AG04450 (cell line): ENCODE data around the gene PKP1. TPM values are rescaled to one million over a fixed set of nuclear protein-coding genes. Genes with fewer than 3 reads are reported as not detected.

Experiments
- CTCF ChIA-PET: fragments of 300-600, 350-600 bp; formaldehyde crosslinking; extraction: SDS; loops from one replicate; lab custom pipeline; 2022; ENCODE audit warnings: antibody characterized with exemption, inconsistent platforms; lab: Charles Lee
- POLR2A ChIA-PET: fragments of 350-600 bp; formaldehyde crosslinking; extraction: SDS; loops from one replicate; lab custom pipeline; 2021; ENCODE audit warnings: antibody characterized with exemption, inconsistent platforms; lab: Yijun Ruan, JAX
- DNase-seq: peaks from one replicate; pipeline ENCODE4 v3.0.0-alpha.2; 2011; ENCODE audit warnings: low read depth, low spot score
- H3K27ac ChIP-seq: one replicate; pipeline ENCODE4 v1.5.1; 2012; ENCODE audit warnings: low read depth, low read length, control low read depth
- H3K27me3 ChIP-seq: one replicate; pipeline ENCODE4 v1.6.0; 2012; ENCODE audit warnings: low read length; ENCODE audit not compliant: control insufficient read depth, insufficient read depth
- H3K4me3 ChIP-seq: 2 replicates; pipeline ENCODE4 v1.5.1; 2011; ENCODE audit warnings: mild to moderate bottlenecking, low read depth, low read length, control low read depth
- H3K9me3 ChIP-seq: 2 replicates; pipeline ENCODE4 v1.5.1; 2012; ENCODE audit warnings: low read length; ENCODE audit not compliant: control insufficient read depth, insufficient read depth
- polyA plus RNA-seq: library from polyadenylated mRNA; depleted of rRNA; stranded (reverse); fragments of >200 nt; gene quantifications from 2 replicates; pipeline ENCODE4 v1.2.3, GENCODE V29; 2011
- TF ChIP-seq, protein P1 (sequence below): IDR thresholded peaks from 2 replicates; pipeline ENCODE4 v1.5.1; 2011; ENCODE audit warnings: low read depth, low read length, control low read depth, inconsistent platforms

The PKP1 gene
- polyA plus RNA-seq, 1 experiment, result 0.04 TPM

GRCh38 chr1:201311356-201312011 lies 28.2 kb downstream of the PKP1 start:
- Histone ChIP-seq H3K27ac (no peak overlapping the region), H3K9me3 (no peaks in the 10 kb centered on the region), H3K4me3 (no peak overlapping the region), H3K27me3 (peaks cover 42% of the 10 kb centered on the region)
- DNase-seq, result no peak
- ChIA-PET POLR2A (no interaction called here), CTCF (interaction anchor here (3.0 kb wide), 1 partner anchor 36 kb away, joined by 14 read pairs; no protein-coding TSS in a partner anchor)
- TF ChIP-seq, protein P1, sequence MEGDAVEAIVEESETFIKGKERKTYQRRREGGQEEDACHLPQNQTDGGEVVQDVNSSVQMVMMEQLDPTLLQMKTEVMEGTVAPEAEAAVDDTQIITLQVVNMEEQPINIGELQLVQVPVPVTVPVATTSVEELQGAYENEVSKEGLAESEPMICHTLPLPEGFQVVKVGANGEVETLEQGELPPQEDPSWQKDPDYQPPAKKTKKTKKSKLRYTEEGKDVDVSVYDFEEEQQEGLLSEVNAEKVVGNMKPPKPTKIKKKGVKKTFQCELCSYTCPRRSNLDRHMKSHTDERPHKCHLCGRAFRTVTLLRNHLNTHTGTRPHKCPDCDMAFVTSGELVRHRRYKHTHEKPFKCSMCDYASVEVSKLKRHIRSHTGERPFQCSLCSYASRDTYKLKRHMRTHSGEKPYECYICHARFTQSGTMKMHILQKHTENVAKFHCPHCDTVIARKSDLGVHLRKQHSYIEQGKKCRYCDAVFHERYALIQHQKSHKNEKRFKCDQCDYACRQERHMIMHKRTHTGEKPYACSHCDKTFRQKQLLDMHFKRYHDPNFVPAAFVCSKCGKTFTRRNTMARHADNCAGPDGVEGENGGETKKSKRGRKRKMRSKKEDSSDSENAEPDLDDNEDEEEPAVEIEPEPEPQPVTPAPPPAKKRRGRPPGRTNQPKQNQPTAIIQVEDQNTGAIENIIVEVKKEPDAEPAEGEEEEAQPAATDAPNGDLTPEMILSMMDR, result no peak

GRCh38 chr1:201312298-201312697 lies 29.0 kb downstream of the PKP1 start:
- no peak for DNase-seq
- H3K9me3 ChIP-seq, result no peaks in the 10 kb centered on the region
- CTCF ChIA-PET, result interaction anchor here (1.1 to 3.0 kb wide), 2 partner anchors 35 to 73 kb away, joined by 3 to 14 read pairs; no protein-coding TSS in a partner anchor
- no peak overlapping the region for H3K4me3 ChIP-seq
- H3K27me3 ChIP-seq, result peaks cover 40% of the 10 kb centered on the region
- H3K27ac ChIP-seq, result no peak overlapping the region
- TF ChIP-seq, protein P1, result no peak
- POLR2A ChIA-PET, result no interaction called here

DNA sequence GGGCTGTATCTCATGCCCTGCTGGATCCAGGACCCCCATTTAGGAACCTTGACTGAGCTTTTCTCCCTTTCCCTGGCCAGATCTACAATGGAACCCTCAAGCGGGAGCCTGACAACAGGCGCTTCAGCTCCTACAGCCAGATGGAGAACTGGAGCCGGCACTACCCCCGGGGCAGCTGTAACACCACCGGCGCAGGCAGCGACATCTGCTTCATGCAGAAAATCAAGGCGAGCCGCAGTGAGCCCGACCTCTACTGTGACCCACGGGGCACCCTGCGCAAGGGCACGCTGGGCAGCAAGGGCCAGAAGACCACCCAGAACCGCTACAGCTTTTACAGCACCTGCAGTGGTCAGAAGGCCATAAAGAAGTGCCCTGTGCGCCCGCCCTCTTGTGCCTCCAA lies 29.8 kb downstream of the PKP1 start:
- no peaks in the 10 kb centered on the region; the same call in 1 of the 2 replicates for H3K9me3 ChIP-seq
- DNase-seq, result no peak
- ChIA-PET CTCF (interaction anchor here (1.1 to 3.0 kb wide), 2 partner anchors 34 to 72 kb away, joined by 3 to 14 read pairs; no protein-coding TSS in a partner anchor), POLR2A (no interaction called here)
- no peak overlapping the region for H3K4me3 ChIP-seq
- peaks cover 39% of the 10 kb centered on the region for H3K27me3 ChIP-seq
- TF ChIP-seq, protein P1, result no peak
- H3K27ac ChIP-seq, result no peak overlapping the region

GRCh38 chr1:201316556-201316955 lies 33.2 kb downstream of the PKP1 start:
- H3K27me3 ChIP-seq, result peaks cover 20% of the 10 kb centered on the region
- CTCF ChIA-PET, result no interaction called here
- H3K27ac ChIP-seq, result no peak overlapping the region
- H3K9me3 ChIP-seq, result no peaks in the 10 kb centered on the region; the same call in 1 of the 2 replicates
- POLR2A ChIA-PET, result no interaction called here
- no peak for DNase-seq
- H3K4me3 ChIP-seq, result no peak overlapping the region
- TF ChIP-seq, protein P1, result no peak

DNA sequence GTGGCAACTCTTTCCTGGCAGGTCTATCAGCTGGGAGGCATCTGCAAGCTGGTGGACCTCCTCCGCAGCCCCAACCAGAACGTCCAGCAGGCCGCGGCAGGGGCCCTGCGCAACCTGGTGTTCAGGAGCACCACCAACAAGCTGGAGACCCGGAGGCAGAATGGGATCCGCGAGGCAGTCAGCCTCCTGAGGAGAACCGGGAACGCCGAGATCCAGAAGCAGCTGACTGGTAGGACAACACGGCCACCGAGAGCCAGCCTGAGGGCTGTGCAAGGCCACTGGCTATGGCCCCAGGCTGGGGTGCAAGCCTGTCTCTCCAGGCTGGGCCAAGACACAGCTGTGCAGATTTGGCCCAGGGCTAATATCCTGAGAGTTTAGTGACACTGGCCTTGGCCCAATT lies 34.2 kb downstream of the PKP1 start:
- H3K9me3 ChIP-seq, result no peaks in the 10 kb centered on the region; the same call in 1 of the 2 replicates
- no peak overlapping the region for H3K4me3 ChIP-seq
- ChIA-PET CTCF (no interaction called here), POLR2A (no interaction called here)
- peaks cover 22% of the 10 kb centered on the region for H3K27me3 ChIP-seq
- DNase-seq, result no peak
- H3K27ac ChIP-seq, result no peak overlapping the region
- TF ChIP-seq, protein P1, result no peak
